ENCODE measurements around the gene SCO1. TPM values are rescaled to one million over a fixed set of nuclear protein-coding genes. Genes with fewer than 3 reads are reported as not detected.

The SCO1 gene
- 10 to 100 TPM; 19.9 to 24.5 TPM for total RNA-seq

GRCh38 chr17:10697092-10698081, at the start of gene SCO1, which contains the start of gene ADPRM:
TSS of gene SCO1 (minus strand) at chr17:10697533. CDS start at chr17:10697507, 26 bp downstream.
TSS of gene ADPRM (plus strand) at chr17:10697594. CDS start at chr17:10704927, 7,333 bp downstream.
- ChIA-PET POLR2A (interaction anchor here (1.0 to 1.2 kb wide), 4 partner anchors 9 to 1300 kb away, joined by 3 to 4 read pairs (median 4); partner anchors contain the start of genes TMEM220 and ZNF18), CTCF (interaction anchor here (2.4 to 3.9 kb wide), 2 partner anchors 14 to 40 kb away, joined by 5 to 23 read pairs; no protein-coding TSS in a partner anchor)
- Mint-ChIP-seq H3K36me3 (ENCODE audit: low read depth) (peaks cover 43% of the 10 kb centered on the region), H3K27me3 (no peaks in the 10 kb centered on the region), H3K4me3 (peak within 1 kb of the TSS; percentile 94), H3K27ac (peak within 1 kb of the TSS; percentile 92), H3K4me1 (peaks cover 59% of the 10 kb centered on the region), H3K9me3 (no peaks in the 10 kb centered on the region)
- peak; percentile 92 for DNase-seq

- Mint-ChIP-seq H3K4me1 (peaks cover 4% of the 10 kb centered on the region), H3K9me3 (no peaks in the 10 kb centered on the region), H3K27ac (no peak overlapping the region), H3K4me3 (no peak overlapping the region), H3K36me3 (ENCODE audit: low read depth) (no peaks in the 10 kb centered on the region), H3K27me3 (peaks cover 10% of the 10 kb centered on the region)
- DNase-seq = no peak
- CTCF ChIA-PET = no interaction called here
- POLR2A ChIA-PET = no interaction called here
These were observed 47.9 kb upstream of the SCO1 start for GRCh38 chr17:10745231-10745630.

GRCh38 chr17:10744501-10745000, 47.2 kb upstream of the SCO1 start:
- H3K4me1 Mint-ChIP-seq = peaks cover 4% of the 10 kb centered on the region
- no peak overlapping the region for H3K27ac Mint-ChIP-seq
- peaks cover 10% of the 10 kb centered on the region for H3K27me3 Mint-ChIP-seq
- H3K9me3 Mint-ChIP-seq = no peaks in the 10 kb centered on the region
- H3K36me3 Mint-ChIP-seq (ENCODE audit: low read depth) = no peaks in the 10 kb centered on the region
- POLR2A ChIA-PET = no interaction called here
- no peak overlapping the region for H3K4me3 Mint-ChIP-seq
- CTCF ChIA-PET = no interaction called here
- no peak for DNase-seq

- CTCF ChIA-PET = no interaction called here
- Mint-ChIP-seq H3K27ac (no peak overlapping the region), H3K36me3 (ENCODE audit: low read depth) (no peaks in the 10 kb centered on the region), H3K4me1 (peaks cover 4% of the 10 kb centered on the region), H3K27me3 (peaks cover 10% of the 10 kb centered on the region), H3K4me3 (no peak overlapping the region), H3K9me3 (no peaks in the 10 kb centered on the region)
- POLR2A ChIA-PET = no interaction called here
- no peak for DNase-seq
These were observed 46.1 kb upstream of the SCO1 start for GRCh38 chr17:10743316-10744009.

- no peak for DNase-seq
- H3K36me3 Mint-ChIP-seq (ENCODE audit: low read depth) = no peaks in the 10 kb centered on the region
- ChIA-PET POLR2A (no interaction called here), CTCF (no interaction called here)
- H3K4me1 Mint-ChIP-seq = peaks cover 5% of the 10 kb centered on the region
- H3K27ac Mint-ChIP-seq = no peak overlapping the region
- no peaks in the 10 kb centered on the region for H3K9me3 Mint-ChIP-seq
- peaks cover 5% of the 10 kb centered on the region for H3K27me3 Mint-ChIP-seq
- no peak overlapping the region for H3K4me3 Mint-ChIP-seq
These were observed 45.1 kb upstream of the SCO1 start for GRCh38 chr17:10742431-10742830.

- Mint-ChIP-seq H3K27ac (no peak overlapping the region), H3K4me1 (peaks cover 9% of the 10 kb centered on the region), H3K36me3 (ENCODE audit: low read depth) (no peaks in the 10 kb centered on the region), H3K4me3 (no peak overlapping the region), H3K27me3 (peaks cover 4% of the 10 kb centered on the region), H3K9me3 (no peaks in the 10 kb centered on the region)
- POLR2A ChIA-PET = no interaction called here
- no peak for DNase-seq
- CTCF ChIA-PET = no interaction called here
These were observed 44.2 kb upstream of the SCO1 start for GRCh38 chr17:10741416-10742135.

GRCh38 chr17:10739386-10739785, 42.1 kb upstream of the SCO1 start:
- Mint-ChIP-seq H3K4me3 (no peak overlapping the region), H3K27me3 (peaks cover 3% of the 10 kb centered on the region), H3K36me3 (ENCODE audit: low read depth) (no peaks in the 10 kb centered on the region), H3K9me3 (no peaks in the 10 kb centered on the region), H3K27ac (no peak overlapping the region), H3K4me1 (peaks cover 5% of the 10 kb centered on the region)
- CTCF ChIA-PET = interaction anchor here (1.0 kb wide), 1 partner anchor 105 kb away, joined by 3 read pairs; no protein-coding TSS in a partner anchor
- no peak for DNase-seq
- POLR2A ChIA-PET = no interaction called here

GRCh38 chr17:10738521-10739258, 41.4 kb upstream of the SCO1 start:
- no peaks in the 10 kb centered on the region for H3K36me3 Mint-ChIP-seq (ENCODE audit: low read depth)
- ChIA-PET CTCF (interaction anchor here (1.0 kb wide), 1 partner anchor 106 kb away, joined by 3 read pairs; no protein-coding TSS in a partner anchor), POLR2A (no interaction called here)
- no peak overlapping the region for H3K4me3 Mint-ChIP-seq
- DNase-seq = no peak
- peaks cover 5% of the 10 kb centered on the region for H3K4me1 Mint-ChIP-seq
- H3K27ac Mint-ChIP-seq = no peak overlapping the region
- peaks cover 2% of the 10 kb centered on the region for H3K27me3 Mint-ChIP-seq
- H3K9me3 Mint-ChIP-seq = no peaks in the 10 kb centered on the region

GRCh38 chr17:10737736-10738135, 40.4 kb upstream of the SCO1 start:
- ChIA-PET CTCF (interaction anchor here (1.2 to 3.2 kb wide), 8 partner anchors 9 to 109 kb away, joined by 3 to 20 read pairs (median 4); no protein-coding TSS in a partner anchor), POLR2A (no interaction called here)
- Mint-ChIP-seq H3K9me3 (no peaks in the 10 kb centered on the region), H3K27ac (no peak overlapping the region), H3K27me3 (peaks cover 2% of the 10 kb centered on the region), H3K4me3 (no peak overlapping the region), H3K36me3 (ENCODE audit: low read depth) (no peaks in the 10 kb centered on the region), H3K4me1 (peaks cover 5% of the 10 kb centered on the region)
- DNase-seq = no peak

GRCh38 chr17:10737168-10737622, 39.9 kb upstream of the SCO1 start:
- peak; percentile 30 for DNase-seq
- ChIA-PET CTCF (interaction anchor here (0.8 to 3.2 kb wide), 10 partner anchors 10 to 110 kb away, joined by 3 to 20 read pairs (median 4); no protein-coding TSS in a partner anchor), POLR2A (no interaction called here)
- H3K4me3 Mint-ChIP-seq = no peak overlapping the region
- peaks cover 2% of the 10 kb centered on the region for H3K27me3 Mint-ChIP-seq
- no peaks in the 10 kb centered on the region for H3K9me3 Mint-ChIP-seq
- no peaks in the 10 kb centered on the region for H3K36me3 Mint-ChIP-seq (ENCODE audit: low read depth)
- H3K4me1 Mint-ChIP-seq = peaks cover 5% of the 10 kb centered on the region
- no peak overlapping the region for H3K27ac Mint-ChIP-seq

GRCh38 chr17:10735821-10736220, 38.5 kb upstream of the SCO1 start:
- no peak overlapping the region for H3K27ac Mint-ChIP-seq
- H3K27me3 Mint-ChIP-seq = peaks cover 3% of the 10 kb centered on the region
- no peak for DNase-seq
- no peaks in the 10 kb centered on the region for H3K36me3 Mint-ChIP-seq (ENCODE audit: low read depth)
- H3K4me1 Mint-ChIP-seq = peaks cover 8% of the 10 kb centered on the region
- ChIA-PET POLR2A (interaction anchor here (1.1 kb wide), 1 partner anchor 36 kb away, joined by 3 read pairs; no protein-coding TSS in a partner anchor), CTCF (interaction anchor here (1.0 to 3.2 kb wide), 2 partner anchors 8 to 109 kb away, joined by 3 to 20 read pairs; no protein-coding TSS in a partner anchor)
- H3K4me3 Mint-ChIP-seq = no peak overlapping the region
- no peaks in the 10 kb centered on the region for H3K9me3 Mint-ChIP-seq

- no peaks in the 10 kb centered on the region for H3K36me3 Mint-ChIP-seq (ENCODE audit: low read depth)
- no peaks in the 10 kb centered on the region for H3K9me3 Mint-ChIP-seq
- no peak overlapping the region for H3K27ac Mint-ChIP-seq
- H3K27me3 Mint-ChIP-seq = peaks cover 4% of the 10 kb centered on the region
- DNase-seq = no peak
- no peak overlapping the region for H3K4me3 Mint-ChIP-seq
- peaks cover 9% of the 10 kb centered on the region for H3K4me1 Mint-ChIP-seq
- CTCF ChIA-PET = interaction anchor here (3.2 kb wide), 1 partner anchor 110 kb away, joined by 20 read pairs; no protein-coding TSS in a partner anchor
- POLR2A ChIA-PET = no interaction called here
These were observed 37.9 kb upstream of the SCO1 start for GRCh38 chr17:10735251-10735650.
